Measurements from ENCODE around the gene NLRP9.
A peak's percentile ranks its signal among the peaks of the same experiment; 100 is the strongest.

NLRP9 gene

DNA sequence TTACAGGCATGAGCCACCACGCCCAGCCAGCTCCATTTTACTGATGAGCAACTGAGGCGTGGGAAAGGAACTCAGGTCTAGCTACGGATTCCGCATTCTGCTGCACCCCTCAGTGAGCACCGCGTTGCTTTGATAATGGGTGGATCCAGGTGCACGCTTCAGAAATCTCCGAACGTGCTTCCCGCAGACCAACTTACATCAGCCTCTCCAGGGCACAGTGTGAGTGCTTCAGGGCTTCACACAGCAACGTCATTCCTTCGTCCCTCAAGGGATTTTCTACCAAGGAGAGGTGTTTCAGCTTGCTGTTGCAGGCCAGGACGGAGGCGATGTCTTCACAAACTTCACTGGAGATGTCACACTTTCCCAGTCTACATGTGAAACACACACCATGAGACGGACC is 21.7 kb downstream of the NLRP9 start:
- no peak for DNase-seq (ENCODE audit: extremely low read depth, low read depth)
- H3K4me3 ChIP-seq (replicated peaks; ENCODE audit: low read depth, low read length) = no peak overlapping the region

DNA sequence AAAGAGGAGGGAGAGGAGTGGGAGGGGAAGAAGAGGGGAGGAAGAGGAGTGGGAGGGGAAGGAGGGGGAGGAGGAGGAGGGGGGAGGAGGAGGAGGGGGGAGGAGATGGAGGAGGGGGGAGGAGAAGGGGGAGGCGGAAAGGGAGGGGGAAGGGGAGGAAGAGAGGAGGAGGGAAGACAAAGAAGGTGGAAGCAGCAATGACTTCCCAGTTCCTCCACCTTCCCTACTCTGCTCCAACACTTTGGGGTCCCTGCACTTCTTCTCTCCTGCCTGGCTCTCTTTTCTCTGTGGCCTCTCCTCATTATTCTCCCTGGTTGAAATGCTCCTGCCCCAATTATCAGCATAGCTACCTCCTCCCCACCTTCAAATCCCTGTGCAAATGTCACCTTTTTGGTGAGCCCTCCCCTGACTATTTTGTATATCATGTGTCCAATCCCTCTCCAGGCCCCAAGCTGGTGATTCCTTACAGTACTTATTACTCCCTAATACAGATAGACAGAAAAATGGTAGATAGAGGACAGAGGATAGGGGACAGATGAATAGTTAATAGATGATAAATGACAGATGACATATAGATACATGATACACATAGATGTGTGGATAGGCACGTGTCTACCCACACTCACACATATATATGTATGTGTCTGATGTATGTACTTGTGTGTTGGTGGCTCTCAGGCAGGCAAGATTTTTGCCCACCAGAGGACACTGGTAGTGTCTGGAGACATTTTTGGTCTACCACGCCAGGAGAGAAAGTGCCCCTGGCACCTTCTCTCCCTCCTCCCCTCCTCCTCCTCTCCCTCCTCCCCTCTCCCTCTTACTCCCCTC is 25.2 kb downstream of the NLRP9 start:
- no peak for DNase-seq (ENCODE audit: extremely low read depth, low read depth)
- no peak overlapping the region for H3K4me3 ChIP-seq (replicated peaks; ENCODE audit: low read depth, low read length)
- TF ChIP-seq, protein P1, sequence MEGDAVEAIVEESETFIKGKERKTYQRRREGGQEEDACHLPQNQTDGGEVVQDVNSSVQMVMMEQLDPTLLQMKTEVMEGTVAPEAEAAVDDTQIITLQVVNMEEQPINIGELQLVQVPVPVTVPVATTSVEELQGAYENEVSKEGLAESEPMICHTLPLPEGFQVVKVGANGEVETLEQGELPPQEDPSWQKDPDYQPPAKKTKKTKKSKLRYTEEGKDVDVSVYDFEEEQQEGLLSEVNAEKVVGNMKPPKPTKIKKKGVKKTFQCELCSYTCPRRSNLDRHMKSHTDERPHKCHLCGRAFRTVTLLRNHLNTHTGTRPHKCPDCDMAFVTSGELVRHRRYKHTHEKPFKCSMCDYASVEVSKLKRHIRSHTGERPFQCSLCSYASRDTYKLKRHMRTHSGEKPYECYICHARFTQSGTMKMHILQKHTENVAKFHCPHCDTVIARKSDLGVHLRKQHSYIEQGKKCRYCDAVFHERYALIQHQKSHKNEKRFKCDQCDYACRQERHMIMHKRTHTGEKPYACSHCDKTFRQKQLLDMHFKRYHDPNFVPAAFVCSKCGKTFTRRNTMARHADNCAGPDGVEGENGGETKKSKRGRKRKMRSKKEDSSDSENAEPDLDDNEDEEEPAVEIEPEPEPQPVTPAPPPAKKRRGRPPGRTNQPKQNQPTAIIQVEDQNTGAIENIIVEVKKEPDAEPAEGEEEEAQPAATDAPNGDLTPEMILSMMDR (IDR thresholded peaks at IDR 0.05; ENCODE audit: low read depth, low read length, missing control alignments) = no peak

More for the DNA sequence above, 21.7 kb downstream of the NLRP9 start:
- TF ChIP-seq, protein P1 (IDR thresholded peaks at IDR 0.05; ENCODE audit: low read depth, low read length, missing control alignments) = no peak

DNA sequence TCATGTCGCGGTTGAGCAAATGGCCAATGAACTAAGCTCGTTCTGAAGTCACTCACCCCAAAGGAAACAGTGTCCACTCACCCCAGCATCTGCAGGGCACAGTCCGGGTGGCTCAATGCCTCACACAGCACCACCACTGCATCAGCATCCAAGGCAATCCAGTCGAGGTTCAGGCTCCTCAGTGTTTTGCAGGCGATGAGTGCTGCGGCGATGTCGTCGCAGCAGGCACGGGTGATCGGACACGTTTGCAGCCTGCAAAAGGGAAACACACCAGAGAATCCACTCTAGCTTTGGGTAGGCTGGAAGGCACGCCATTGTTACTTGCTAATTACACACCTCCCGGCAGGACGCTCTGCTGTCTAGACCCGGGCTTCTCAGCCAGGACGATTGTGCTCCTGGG is 26.5 kb downstream of the NLRP9 start:
- no peak overlapping the region for H3K4me3 ChIP-seq (replicated peaks; ENCODE audit: low read depth, low read length)
- TF ChIP-seq, protein P1 (IDR thresholded peaks at IDR 0.05; ENCODE audit: low read depth, low read length, missing control alignments) = no peak

DNA sequence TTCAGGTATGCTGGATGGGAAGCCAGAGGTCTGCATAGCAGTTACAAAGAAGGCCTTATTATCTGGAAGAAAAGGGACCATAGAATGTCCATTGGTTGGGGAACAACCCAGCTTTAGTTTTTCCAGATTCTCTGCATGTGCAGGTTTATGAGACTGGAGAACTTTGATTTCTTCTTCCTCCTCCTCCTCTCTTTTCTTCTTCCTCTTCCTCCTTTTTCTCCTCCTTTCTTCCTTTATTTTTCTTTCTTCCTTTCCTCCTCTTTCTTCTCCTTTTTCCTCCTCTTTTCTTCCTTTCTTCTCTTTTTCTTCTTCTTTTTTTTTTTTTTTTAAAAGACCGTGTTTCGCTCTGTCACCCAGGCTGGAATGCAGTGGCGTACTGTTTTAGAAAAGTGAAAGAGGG is 32.2 kb downstream of the NLRP9 start:
- H3K4me3 ChIP-seq (replicated peaks; ENCODE audit: low read depth, low read length) = no peak overlapping the region
- TF ChIP-seq, protein P1 (IDR thresholded peaks at IDR 0.05; ENCODE audit: low read depth, low read length, missing control alignments) = no peak
- DNase-seq (ENCODE audit: extremely low read depth, low read depth) = no peak

More for the DNA sequence above, 26.5 kb downstream of the NLRP9 start:
- no peak for DNase-seq (ENCODE audit: extremely low read depth, low read depth)

DNA sequence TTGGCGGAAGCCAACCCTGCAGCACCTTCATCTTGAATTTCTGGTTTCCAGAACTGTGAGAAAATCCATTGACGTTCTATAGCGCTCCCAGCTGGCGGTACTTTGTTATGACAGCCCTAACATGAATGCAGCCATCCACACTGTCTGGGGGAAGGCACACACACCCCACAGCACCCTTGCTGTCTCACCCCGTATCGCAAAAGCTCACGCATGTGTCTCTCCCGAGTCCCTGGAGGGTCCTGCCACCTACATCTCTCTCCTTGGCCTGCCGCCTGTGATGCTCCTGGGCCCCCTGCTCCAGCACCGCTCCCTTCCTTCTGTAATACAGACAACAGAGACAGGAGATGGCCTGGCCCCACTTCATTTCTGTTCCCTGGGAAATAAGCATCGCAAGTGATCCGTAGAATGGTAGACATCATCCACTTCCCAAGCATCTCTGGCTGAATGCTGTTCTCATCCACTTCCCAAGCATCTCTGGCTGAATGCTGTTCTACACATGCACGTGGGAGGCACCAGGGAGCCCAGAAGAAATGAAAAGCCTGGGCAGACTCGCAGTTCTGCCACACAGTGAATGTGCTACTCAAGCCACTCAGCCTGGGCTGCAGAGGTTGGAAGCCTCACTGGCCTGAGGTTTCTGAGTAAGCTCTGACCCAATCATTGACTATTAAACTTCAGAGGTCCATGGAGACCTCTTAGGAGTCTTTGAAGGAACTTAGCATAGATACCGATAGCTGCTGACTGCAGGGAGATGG is 33.5 kb downstream of the NLRP9 start:
- TF ChIP-seq, protein P1 (IDR thresholded peaks at IDR 0.05; ENCODE audit: low read depth, low read length, missing control alignments) = no peak
- DNase-seq (ENCODE audit: extremely low read depth, low read depth) = no peak

DNA sequence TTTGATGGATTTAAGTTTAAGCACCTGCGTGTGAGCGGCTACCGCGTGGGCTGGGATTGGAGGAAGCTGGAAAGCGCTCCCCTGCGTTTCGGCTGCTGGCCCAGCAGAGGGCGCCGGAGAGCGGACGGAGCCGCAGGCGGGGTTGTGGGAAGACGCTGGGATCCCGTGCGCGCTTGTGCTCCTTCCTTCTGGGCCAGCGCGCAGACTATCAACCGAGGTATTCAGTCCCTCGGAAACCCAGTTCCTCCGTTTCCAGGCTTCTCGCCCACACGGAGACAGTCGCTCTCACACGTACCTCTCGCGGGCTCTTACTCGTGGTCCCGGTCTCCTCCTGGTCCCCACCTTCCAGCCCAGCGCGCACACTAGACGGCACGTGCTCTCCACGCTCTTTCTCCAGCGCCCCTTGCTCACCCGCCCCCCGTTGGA is 34.4 kb downstream of the NLRP9 start:
- TF ChIP-seq, protein P1 (IDR thresholded peaks at IDR 0.05; ENCODE audit: low read depth, low read length, missing control alignments) = peak; percentile 79
- no peak for DNase-seq (ENCODE audit: extremely low read depth, low read depth)
- H3K4me3 ChIP-seq (replicated peaks; ENCODE audit: low read depth, low read length) = no peak overlapping the region

More for the DNA sequence above, 33.5 kb downstream of the NLRP9 start:
- no peak overlapping the region for H3K4me3 ChIP-seq (replicated peaks; ENCODE audit: low read depth, low read length)
